Measurements from ENCODE around the gene MALL.
A peak's percentile ranks its signal among the peaks of the same experiment; 100 is the strongest.
"Not testable (repeated sequence)": the region's sequence is repeated elsewhere in the genome, so short reads cannot be mapped to it uniquely, and the experiment has no call there.

Gene MALL

DNA sequence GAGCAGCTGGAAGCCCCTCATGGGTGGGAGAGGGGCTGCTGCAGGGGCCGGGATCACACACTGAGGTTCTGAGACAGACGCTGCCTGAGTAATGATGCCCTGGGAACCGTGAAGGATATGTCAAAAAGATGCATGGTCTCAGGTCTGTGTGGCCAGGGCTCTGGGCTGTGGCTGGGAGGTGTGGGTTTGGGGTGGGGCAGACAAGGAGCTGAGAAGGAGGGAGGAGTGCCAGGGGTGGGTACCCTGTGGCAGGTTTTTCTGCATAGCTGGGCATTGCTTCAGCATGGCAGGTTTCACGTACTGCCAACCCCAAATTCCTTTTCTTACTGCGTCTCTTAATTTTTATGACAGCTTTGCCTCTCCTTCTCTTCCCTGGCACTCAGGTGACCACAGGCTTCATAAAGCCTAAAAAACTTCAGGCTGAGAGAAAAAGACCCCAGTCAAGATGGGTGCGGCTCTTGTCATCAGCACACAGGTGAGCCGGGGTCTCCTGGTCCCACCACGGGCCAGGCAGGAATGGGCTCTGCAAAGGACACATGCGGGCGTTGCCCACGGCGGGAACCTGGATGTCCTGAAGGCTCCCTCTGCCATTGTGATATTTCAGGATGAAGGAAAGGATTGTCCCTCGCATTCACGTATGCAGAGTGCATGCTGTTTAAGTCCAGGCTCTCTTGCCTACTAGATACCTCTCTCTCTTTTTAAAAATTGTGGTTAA lies 18.0 kb downstream of the MALL start:
- DNase-seq: no peak

DNA sequence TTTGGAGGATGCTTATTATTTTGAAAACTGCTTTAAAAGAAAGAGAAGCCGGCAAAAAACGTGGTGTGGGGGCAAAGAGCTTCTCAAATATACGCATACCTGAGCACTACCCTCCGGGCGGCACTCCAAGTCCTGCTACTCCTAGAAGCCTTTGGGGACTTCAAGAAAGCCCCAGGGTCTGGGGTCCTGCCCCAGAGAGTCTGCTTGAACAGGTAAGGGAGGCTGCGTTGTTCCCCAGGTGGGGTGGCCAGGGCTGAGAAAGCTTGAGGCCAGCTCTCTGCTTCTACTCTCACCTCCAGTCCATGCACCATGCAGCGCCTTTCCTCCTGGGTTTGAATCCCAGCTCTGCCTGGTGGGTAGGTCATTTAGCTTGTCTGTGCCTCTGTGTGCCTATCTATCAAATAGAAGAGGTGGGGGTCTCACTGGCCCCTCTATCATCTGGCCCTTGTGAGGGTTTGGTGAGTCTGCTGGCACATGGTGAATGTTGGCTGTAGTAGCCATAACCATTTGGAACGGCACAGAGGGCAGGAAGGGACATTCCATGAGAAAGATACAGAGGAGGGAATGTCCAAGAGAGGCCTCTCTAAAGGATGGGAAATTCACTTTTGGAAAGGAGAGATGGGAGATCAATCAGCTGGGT lies 19.5 kb downstream of the MALL start:
- no peak for DNase-seq

DNA sequence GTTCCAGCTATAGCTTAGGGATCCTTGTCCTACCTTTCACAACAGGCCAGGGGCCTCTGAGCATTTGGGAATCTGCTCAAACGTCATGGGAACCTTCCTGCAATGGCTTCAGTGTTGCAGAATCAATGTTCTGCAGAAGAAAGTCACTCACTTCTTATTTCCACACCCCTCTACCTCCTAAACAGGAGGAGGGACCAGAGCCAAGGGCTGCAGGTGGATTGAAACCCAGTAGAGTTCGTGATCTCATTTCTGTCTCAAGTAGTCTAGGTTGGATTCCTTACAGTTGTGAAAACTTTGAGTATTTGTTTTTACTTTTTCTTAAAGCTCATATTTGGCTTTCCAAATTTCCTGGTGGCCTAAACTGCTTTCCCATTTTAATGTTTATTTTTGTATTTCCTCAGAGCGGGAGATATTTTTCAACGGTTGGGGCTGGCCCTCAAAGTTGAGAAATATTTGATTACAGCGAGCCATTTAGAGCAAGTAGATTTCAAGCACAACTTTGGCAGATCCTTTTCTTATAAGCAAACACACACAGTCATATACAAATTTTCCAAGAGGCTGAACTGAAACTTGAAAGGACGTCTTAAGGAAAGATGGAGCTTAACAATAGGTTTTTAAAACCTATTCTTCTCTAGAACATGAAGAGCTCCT lies 20.6 kb downstream of the MALL start:
- not testable (repeated sequence) for DNase-seq

DNA sequence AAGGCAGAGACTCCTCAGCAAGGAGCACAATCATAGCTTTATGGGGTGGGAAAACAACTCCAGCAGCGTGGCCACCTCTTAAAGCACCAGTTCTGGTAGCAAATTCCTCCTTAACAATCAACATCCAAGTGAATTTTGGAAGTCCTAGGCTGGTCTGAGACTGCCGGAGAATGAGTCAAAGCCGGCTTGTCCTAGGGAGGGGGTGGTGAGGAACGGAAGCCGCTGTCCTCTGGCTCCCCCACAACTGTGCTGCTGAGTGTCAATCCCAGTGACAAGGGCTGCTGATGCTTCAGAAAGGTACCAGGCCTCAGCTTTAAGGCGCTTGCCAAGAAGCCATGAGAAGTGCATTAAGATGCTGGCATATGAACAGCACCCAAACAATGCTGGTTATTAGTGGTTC lies 21.7 kb downstream of the MALL start:
- DNase-seq: not testable (repeated sequence)

GRCh38 chr2:110090164-110090563 lies 25.5 kb downstream of the MALL start:
- not testable (repeated sequence) for DNase-seq

- DNase-seq: not testable (repeated sequence)
These were observed 31.9 kb downstream of the MALL start for GRCh38 chr2:110083757-110084156.

DNA sequence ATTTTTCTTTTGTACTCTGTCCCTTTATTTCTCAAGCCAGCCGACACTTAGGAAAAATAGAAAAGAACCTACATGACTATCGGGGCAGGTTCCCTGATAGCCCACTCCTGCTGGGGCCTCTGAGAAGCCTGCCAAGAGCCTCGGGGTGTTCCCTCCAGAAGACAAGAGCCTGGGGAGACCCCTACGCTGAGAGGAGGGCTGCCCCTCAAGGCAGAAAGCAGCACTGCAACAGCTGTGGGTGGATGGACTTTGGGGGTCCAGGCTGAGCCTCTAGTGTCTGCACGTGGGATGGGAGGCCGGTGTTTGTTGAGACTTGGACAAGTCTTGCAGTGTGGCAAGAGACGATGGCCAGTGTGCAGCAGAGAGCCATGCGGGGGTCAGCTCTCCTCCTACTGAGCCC lies 32.5 kb downstream of the MALL start:
- DNase-seq: not testable (repeated sequence)

GRCh38 chr2:110078104-110078503 lies 37.5 kb downstream of the MALL start:
- not testable (repeated sequence) for DNase-seq

GRCh38 chr2:110075896-110076295 lies 39.7 kb downstream of the MALL start:
- DNase-seq: not testable (repeated sequence)

GRCh38 chr2:110069869-110070268 lies 45.8 kb downstream of the MALL start:
- DNase-seq: not testable (repeated sequence)

DNA sequence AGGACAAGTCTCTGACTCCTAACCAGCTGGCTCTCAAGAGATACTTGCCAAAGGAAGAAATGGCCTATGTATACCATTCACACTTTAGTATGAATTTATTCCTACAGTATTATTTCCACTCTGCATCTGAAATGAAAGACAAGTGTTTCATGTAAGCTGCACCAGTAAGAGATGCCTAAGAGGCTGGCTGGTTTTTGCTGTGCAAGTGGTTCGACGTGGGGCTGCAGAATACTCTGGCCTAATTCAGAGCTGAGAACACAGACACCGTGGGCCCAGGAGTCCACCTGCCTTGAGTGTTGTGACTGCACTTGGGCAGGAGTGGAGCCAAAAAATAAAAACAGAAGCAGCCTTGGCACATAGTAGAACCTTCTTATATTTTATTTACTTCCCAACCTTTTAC lies 47.5 kb downstream of the MALL start:
- not testable (repeated sequence) for DNase-seq

GRCh38 chr2:110062332-110062731 lies 53.3 kb downstream of the MALL start:
- DNase-seq: not testable (repeated sequence)

GRCh38 chr2:110060550-110060949 lies 55.1 kb downstream of the MALL start:
- DNase-seq: not testable (repeated sequence)

DNA sequence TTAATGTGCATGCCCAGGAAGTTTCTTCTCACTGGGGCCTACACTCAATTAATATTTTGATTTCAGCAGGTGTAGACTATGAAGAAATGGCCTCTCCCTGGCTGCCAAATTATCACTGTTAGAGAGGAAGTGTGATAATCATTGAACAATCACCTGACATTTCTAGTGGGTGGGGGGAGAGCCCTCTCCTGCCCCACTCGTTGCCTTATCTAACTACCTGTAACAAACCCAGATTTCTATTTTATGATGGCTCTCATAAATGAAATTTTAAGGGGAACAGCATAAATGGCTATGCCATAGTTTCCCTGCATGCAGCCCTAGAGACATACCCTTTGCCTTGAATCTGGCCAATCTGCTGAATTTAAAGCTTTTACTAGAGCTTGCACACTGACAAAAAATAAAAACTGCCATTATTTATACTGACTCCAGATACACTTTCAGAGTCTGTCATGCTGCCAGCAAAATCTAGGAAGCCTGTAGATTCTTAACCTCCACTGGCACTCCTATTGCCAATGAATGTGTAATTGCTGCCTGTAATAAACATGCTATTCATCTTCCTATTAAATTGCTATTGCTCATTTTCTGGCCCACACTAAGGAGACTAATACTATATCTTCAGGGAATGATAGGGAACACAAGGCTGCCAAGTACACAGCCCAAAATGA lies 55.8 kb downstream of the MALL start:
- DNase-seq: not testable (repeated sequence)

GRCh38 chr2:110059009-110059693 lies 56.5 kb downstream of the MALL start:
- not testable (repeated sequence) for DNase-seq

GRCh38 chr2:110058034-110058433 lies 57.6 kb downstream of the MALL start:
- DNase-seq: not testable (repeated sequence)

DNA sequence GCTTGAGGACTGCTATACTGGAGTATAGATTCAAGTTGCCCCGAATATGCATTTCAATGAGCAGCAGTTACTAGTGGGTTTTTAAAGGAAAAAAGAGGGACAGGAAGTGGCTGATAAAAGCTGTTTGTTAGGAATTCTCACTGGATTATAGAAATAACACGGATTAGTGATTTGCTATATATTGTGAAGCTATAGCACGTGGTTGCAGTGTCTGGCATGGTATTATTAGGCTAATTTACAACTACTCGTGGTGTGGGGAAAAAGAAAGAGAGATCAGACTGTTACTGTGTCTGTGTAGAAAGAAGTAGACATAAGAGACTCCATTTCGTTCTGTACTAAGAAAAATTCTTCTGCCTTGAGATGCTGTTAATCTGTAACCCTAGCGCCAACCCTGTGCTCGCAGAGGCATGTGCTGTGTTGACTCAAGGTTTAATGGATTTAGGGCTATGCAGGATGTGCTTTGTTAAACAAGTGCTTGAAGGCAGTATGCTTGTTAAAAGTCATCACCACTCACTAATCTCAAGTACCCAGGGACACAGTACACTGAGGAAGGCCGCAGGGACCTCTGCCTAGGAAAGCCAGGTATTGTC lies 59.7 kb downstream of the MALL start:
- DNase-seq: not testable (repeated sequence)

- DNase-seq: peak; percentile 2
These were observed 60.9 kb downstream of the MALL start for GRCh38 chr2:110054521-110055407.

GRCh38 chr2:110053688-110054087 lies 61.9 kb downstream of the MALL start:
- not testable (repeated sequence) for DNase-seq

DNA sequence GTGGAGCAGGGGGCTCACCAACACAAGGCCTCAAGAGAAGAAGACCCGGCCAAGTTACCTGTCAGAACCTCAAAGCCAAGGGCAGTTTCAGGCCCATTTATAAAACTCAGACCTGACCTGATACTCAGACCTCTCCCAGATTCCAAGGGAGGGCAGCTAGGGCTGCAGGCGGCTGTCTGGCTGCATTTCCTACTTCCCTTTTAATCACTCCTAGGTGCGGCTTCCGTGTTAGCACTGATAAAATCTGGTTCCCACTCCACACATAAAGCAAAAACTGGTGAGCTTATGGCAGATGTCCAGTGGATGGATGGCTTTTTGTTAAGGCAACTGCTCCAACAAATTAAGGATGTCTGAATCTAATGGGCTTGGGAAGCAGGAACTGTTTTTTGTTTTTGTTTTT lies 63.5 kb downstream of the MALL start:
- not testable (repeated sequence) for DNase-seq

DNA sequence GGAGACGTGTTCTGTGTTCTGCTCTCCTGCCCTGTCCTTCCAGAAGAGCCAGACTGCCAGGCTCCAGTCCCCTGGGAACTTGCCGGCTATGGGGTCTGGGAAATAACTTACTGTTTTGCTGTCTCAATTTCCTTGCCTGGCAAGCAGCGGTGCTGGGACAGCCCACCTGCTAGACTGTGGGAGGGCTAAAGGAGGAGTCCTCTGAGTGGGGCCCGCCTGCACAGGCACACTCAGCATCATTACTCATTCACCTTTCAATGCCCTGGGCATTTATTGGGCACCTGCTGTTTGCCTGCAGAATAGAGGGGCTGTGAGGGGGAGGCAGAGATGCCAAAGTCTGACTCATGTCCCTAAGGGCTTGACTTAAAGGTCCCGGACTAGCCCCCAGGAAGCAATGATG lies 65.4 kb downstream of the MALL start:
- not testable (repeated sequence) for DNase-seq
